ENCODE data around the gene ADRA2A. TPM values are rescaled to one million over a fixed set of nuclear protein-coding genes. Genes with fewer than 3 reads are reported as not detected.

ADRA2A gene
- total RNA-seq, 1 donor from 2014 or later, result not detected

GRCh38 chr10:111084366-111085255 lies 7.8 kb downstream of the ADRA2A start:
- POLR2A ChIA-PET, result no interaction called here
- peaks cover 2% of the 10 kb centered on the region for H3K9me3 Mint-ChIP-seq
- CTCF ChIA-PET, result no interaction called here
- H3K4me3 Mint-ChIP-seq, result no peak overlapping the region
- peaks cover 17% of the 10 kb centered on the region for H3K27me3 Mint-ChIP-seq
- intact Hi-C loops (cut with micrococcal nuclease), result no loop called here
- TF ChIP-seq CTCF (IDR thresholded peaks at IDR 0.05), result no peak
- ATAC-seq (ENCODE audit: low read depth), result no peak
- DNase-seq, result no peak
- no peak overlapping the region for H3K27ac Mint-ChIP-seq
- no peaks in the 10 kb centered on the region for H3K36me3 Mint-ChIP-seq (ENCODE audit: low read depth)
- H3K4me1 Mint-ChIP-seq, result no peaks in the 10 kb centered on the region

- POLR2A ChIA-PET, result no interaction called here
- intact Hi-C loops (cut with micrococcal nuclease), result no loop called here
- Mint-ChIP-seq H3K4me3 (no peak overlapping the region), H3K9me3 (peaks cover 2% of the 10 kb centered on the region), H3K36me3 (ENCODE audit: low read depth) (no peaks in the 10 kb centered on the region), H3K4me1 (no peaks in the 10 kb centered on the region), H3K27me3 (peaks cover 16% of the 10 kb centered on the region), H3K27ac (no peak overlapping the region)
- DNase-seq (no peak), ATAC-seq (ENCODE audit: low read depth) (no peak)
- TF ChIP-seq CTCF (IDR thresholded peaks at IDR 0.05), result no peak
- CTCF ChIA-PET, result no interaction called here
These were observed 9.0 kb downstream of the ADRA2A start for GRCh38 chr10:111085690-111086353.

- Mint-ChIP-seq H3K27ac (no peak overlapping the region), H3K4me1 (no peaks in the 10 kb centered on the region), H3K27me3 (peaks cover 17% of the 10 kb centered on the region), H3K9me3 (peaks cover 2% of the 10 kb centered on the region), H3K36me3 (ENCODE audit: low read depth) (no peaks in the 10 kb centered on the region), H3K4me3 (no peak overlapping the region)
- POLR2A ChIA-PET, result no interaction called here
- DNase-seq (no peak), ATAC-seq (ENCODE audit: low read depth) (no peak)
- CTCF ChIA-PET, result no interaction called here
- TF ChIP-seq CTCF (IDR thresholded peaks at IDR 0.05), result no peak
- intact Hi-C loops (cut with micrococcal nuclease), result no loop called here
These were observed 9.7 kb downstream of the ADRA2A start for GRCh38 chr10:111086574-111086973.

GRCh38 chr10:111087331-111087756 lies 10.5 kb downstream of the ADRA2A start:
- intact Hi-C loops (cut with micrococcal nuclease), result no loop called here
- TF ChIP-seq CTCF (IDR thresholded peaks at IDR 0.05), result no peak
- no peak overlapping the region for H3K27ac Mint-ChIP-seq
- ChIA-PET CTCF (no interaction called here), POLR2A (no interaction called here)
- no peak overlapping the region for H3K4me3 Mint-ChIP-seq
- ATAC-seq (ENCODE audit: low read depth) (no peak), DNase-seq (no peak)
- H3K27me3 Mint-ChIP-seq, result peaks cover 14% of the 10 kb centered on the region
- no peaks in the 10 kb centered on the region for H3K4me1 Mint-ChIP-seq
- peaks cover 2% of the 10 kb centered on the region for H3K9me3 Mint-ChIP-seq
- no peaks in the 10 kb centered on the region for H3K36me3 Mint-ChIP-seq (ENCODE audit: low read depth)

- Mint-ChIP-seq H3K9me3 (peaks cover 2% of the 10 kb centered on the region), H3K27me3 (peaks cover 12% of the 10 kb centered on the region), H3K4me1 (no peaks in the 10 kb centered on the region), H3K27ac (no peak overlapping the region), H3K36me3 (ENCODE audit: low read depth) (no peaks in the 10 kb centered on the region), H3K4me3 (no peak overlapping the region)
- CTCF ChIA-PET, result no interaction called here
- no peak for ATAC-seq (ENCODE audit: low read depth)
- TF ChIP-seq CTCF (IDR thresholded peaks at IDR 0.05), result no peak
- POLR2A ChIA-PET, result no interaction called here
- intact Hi-C loops (cut with micrococcal nuclease), result no loop called here
- DNase-seq, result no peak
These were observed 11.2 kb downstream of the ADRA2A start for GRCh38 chr10:111087968-111088505.

Measured in activated B cell treated with CpG ODN at 0.5 μM for 24 hours (primary cell).